IPS DF 4.7 (cell line): ENCODE results near the gene GRIN1.

Experiments
- DNase-seq: peaks from one replicate; pipeline ENCODE4 v3.0.0-alpha.2; 2013; ENCODE audit warnings: low spot score; ENCODE audit errors: extremely low read depth

The GRIN1 gene

DNA sequence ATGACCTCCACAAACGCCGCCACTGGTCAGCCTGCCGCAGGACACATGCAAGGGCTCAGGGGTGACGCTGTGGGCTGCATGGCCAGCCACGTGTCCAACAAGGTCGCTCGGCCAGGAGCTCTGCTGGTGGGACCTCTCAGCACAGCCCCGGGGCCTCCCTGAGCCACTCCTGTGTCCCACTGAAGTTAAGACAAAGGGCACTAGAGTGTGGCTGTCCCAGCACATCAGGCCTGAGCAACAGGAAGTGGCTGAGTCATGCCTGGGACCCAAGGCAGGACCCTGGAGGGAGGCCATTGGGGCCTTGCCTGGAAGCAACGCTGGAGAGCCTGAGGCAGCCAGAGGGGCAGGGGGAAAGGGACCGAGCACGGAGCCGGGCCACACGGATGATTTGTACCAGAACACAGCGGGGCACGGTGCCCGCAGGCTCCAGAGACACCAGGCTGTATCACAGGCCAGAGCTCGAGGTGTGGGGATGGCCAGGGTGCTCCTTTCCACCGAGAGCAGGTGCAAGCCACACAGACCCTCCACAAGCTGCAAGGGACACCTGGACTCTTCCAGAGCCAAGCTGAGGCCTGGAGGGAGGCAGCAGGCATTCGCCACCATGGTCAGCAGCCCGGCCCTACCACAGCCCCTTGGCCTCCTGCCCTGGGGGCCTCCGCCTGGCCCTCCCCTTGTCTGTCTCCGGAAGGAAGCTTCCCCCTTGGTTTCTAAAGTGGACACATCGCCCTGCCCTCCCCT is 39.4 kb downstream of the GRIN1 start:
- DNase-seq = no peak

DNA sequence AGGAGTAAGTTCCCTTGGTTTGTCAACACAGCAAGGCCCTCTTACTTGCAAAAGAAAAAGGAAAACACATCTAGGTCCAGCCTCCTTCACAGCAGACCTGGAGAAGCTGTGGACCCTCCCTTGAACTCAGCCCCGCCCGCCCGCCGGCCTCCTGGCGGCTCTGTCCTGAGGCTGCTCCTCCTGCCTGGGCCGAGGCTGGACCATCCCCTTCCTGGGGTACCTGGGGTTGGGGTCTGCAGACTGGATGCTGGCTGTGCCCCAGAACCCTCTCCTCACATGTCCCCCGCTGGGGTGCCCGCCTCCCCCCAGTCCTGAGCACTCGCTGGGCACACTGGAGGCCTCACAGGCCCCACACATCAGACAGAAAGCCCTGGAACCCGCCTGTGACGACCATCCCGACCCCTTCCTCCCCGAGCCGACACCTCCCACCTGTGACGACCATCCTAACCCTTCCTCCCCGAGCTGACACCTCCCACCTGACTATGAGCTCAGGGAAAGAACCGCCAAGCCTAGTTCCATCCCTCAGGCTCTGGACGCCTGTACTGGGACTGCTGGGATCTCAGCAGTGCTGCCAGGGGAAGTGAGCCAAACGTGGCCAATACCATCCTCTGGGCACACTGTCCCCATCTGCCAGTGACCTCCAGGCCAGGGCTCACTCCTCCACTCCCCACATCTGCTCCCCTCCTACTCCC is 40.1 kb downstream of the GRIN1 start:
- DNase-seq = no peak

DNA sequence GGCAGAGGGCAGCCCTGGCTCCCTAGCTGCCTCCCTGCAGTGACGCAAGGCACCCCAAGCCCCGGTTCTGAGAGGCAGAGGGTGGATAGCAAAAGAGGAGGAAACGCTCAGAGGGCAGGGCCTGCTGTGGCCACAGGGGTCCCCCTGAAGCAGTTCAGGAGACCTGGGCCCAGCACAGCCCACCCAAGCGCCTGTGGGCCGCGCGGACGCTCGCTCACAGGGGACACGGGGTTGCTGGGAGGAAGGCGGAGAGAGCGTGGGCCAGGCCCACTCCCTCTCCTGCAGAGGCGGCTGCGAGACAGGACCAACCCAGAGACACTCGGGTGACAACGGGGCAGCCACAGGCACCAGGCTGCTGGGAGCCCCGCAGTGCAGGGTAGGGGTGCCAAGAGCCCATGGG is 40.8 kb downstream of the GRIN1 start:
- DNase-seq = no peak

DNA sequence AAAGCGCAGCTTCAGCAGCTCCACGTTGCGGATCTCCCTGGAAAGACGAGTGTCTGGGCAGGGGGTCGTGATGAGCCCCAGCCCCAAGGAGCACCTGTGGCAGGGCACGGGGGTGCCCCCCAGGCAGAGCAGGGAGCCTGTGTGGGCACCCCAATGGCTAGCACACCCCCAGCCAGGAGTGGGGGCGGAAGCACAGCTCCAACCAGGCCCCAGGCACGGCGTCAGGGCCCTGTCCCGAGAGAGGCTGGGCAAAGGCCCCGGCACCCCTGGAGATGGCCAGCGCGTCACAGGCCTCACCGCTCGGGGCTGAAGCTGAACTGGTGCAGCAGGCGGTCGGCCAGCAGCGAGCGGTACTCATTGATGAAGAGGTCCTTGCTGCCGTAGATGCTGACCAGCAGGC is 41.5 kb downstream of the GRIN1 start:
- DNase-seq = no peak

DNA sequence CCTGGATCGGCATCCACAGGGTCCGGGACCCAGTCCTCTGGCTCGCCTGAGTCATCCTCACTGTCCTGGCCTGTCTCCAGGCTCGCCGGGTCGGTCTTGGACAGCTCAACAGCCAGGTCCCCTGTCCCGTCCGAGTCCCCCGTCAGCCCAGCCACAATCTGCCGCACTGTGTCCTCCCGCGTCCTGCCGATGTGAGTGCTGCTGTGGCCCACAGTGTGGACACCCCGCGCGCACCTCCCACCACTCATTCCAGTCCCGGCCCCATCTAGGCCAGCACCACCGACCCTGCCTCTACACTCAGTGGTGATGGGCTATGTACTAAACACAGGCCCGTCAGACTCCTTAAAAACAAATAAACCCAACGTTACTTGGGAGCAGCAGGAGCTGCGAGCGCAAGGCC is 42.7 kb downstream of the GRIN1 start:
- DNase-seq = no peak

DNA sequence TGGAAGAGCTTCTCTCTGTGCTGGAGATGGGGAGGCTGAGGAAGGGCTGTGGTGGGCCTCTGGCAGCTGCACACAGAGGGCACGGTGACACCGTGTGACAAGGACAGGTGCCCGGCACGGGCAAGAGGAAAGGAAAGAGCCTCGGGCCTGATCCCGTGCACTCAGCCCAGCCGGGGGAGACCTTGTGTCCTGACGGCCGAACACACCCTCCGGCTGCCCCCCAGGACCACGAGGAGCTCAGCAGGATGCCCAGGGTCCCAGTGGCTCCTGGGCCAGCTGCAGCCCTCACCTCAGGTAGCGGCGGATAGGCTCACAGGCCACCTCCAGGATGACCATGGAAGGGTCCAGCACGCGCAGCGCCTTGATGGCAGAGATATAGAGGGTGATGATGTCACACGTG is 43.9 kb downstream of the GRIN1 start:
- DNase-seq = no peak

DNA sequence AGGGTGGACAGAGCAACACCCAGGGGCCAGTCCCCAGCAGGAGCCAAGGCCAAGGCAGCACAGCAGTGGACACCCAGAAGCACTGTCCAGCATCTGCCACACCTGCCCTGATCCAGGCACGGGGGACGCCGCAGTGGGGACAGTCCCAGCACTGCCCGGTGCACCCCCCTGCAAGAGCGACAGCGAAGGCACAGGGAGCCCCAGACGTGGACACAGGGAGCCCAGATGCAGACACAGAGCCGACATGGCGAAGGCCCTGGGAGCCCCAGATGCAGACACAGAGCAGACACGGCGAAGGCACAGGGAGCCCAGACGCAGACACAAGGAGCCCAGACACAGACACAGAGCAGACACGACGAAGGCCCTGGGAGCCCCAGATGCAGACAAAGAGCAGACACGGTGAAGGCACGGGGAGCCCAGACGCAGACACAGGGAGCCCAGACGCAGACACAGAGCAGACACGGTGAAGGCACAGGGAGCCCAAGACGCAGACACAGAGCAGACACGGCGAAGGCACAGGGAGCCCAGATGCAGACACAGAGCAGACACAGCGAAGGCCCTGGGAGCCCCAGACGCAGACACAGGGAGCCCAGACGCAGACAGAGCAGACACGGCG is 45.1 kb downstream of the GRIN1 start:
- DNase-seq = no peak

DNA sequence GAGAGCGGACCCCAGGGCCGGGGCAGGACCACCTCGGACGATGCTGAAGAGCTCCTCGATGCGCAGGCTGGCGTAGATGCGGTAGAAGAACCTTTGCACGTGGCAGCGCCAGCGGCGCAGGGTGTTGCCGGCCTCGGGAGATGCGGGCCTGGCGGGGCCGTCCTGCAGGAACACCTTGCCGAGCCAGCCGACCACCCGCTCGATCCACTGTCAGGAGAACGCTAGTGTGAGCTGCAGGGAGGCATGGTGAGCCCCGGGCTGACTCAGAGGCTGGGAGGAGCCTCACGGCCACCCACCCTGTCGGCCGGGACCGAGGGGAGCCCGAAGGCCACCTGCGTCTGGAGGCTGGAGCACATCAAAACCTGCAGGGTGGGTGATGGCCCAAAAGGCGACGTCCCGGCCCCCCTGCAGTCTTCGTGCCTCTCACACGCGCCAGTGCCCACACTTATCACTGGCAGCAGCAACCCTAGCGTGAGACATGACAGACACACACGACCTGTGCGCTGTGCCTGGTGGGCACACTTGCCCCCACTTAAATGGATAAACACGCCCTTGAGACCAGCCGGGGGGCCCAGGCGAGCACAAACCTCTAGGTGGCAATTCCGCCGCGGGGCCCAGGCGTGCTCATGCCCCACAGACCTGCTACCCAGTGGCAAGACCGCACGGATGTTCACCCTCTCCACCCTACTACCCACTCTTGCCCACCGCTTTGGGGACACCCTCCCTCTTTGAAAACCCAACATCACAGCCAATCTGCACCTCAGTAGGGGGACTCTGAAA is 46.1 kb downstream of the GRIN1 start:
- no peak for DNase-seq

DNA sequence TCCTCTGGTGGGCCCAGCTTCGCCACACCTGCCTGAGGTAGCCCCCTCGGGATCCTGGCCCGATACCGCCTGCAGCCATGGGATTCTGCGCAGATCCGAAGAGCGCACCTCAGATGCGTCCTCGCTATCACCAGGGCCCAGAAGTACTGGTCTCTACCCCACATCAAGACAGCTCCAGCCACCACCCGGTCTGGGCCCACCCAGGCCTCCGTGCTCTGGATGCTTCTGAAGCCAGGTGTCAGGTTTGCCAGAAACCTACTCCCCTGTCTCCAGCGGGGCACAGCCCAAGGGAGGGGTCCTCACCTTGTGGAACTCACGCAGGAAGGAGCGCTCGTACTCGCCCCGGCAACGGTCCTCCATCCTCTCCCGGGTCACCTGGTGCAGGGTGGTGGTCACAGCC is 47.0 kb downstream of the GRIN1 start:
- DNase-seq = no peak

DNA sequence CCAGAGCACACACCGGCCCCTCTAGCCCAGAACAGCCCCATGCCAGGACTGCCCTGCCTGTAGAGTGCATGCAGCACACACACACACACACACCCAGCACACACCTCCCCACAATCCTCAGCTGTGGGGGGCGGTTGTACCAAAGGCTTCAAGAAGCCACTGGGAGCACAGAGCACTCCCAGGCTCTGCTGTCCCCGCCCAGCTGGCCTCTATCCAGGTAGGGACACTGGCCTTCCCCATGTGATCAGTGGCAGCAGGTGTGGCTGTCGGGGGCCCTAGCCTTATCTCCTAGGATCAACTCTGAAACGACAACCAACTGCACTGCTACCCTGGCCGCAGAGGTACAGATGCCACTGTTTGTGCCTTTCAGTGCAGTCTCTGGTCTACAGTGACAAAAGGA is 47.4 kb downstream of the GRIN1 start:
- DNase-seq = no peak

DNA sequence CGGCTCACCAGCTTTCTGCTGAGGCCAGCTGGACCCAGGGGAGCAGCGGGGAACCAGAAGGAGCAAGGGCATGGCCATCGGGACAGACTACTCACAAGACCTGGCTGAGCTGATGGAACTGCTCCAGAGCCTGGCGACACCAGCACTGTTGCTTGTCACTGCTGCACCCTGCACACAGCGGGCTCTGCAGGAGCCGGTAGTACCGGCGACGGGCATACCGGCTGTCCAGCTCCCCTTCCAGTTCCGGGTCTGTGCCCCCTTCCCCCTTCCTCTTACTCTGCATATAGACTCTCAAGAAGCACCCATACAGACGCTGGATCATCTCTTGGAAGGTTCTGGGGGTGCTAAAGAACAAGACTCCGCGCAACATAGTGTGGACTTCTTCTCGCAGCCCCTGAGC is 48.4 kb downstream of the GRIN1 start:
- DNase-seq = no peak

DNA sequence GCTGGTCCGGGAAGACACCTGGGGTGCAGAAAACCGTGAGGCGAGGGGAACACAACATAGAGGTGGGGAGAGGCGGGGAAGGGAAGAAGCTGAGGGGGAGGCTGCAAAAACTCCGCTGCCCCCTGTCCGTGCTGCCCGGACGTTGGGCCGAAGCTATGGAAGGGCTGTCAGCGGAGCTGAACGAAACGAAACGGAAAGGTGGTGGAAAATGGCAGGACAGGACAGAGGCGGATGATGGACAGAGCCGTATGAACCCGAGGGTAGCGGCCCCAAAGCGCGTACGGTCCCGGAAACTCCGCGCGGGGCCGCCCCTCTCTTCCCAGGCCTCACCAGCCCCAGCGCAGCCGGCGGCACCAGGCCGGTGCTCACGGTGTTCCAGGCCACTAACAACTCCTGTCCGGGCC is 49.1 kb downstream of the GRIN1 start:
- DNase-seq = no peak

DNA sequence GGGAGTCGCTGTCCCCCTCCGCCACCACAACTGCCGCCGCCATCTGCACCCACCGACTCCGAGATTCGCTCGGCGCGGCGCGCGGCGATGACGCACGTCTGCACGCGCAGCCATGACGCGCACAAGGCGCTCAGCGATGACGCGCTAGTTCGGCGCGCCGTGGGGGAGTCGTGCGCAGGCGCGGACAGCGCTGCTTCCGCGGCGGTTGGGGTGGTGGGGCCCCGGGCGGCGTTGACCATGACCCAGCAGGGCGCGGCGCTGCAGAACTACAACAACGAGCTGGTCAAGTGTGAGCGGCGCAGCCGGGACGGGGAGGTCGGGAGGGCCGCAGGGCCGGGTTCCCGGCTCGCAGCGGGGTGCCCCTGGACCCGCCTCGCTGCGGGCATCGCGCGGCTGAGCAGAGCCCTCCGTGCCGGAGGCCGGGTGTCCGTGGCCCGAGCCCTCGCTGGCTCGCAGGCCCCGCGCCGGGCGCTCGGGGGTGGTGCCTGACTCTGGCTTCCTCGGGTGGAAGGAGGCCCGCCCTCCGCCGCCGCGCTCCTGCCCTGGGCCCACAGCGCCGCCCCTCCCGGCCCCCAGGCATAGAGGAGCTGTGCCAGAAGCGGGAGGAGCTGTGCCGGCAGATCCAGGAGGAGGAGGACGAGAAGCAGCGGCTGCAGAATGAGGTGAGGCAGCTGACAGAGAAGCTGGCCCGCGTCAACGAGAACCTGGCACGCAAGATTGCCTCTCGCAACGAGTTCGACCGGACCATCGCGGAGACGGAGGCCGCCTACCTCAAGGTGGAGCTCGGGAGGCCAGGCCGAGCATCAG is 49.7 kb downstream of the GRIN1 start, which contains the start of the genes ANAPC2 and SSNA1:
ANAPC2 (minus strand) TSS at position 71 of the 807 bp plus-strand sequence; CDS start at position 43, 28 bp downstream.
SSNA1 (plus strand) TSS at position 187 of the 807 bp plus-strand sequence; CDS start at position 238, 51 bp downstream.
- DNase-seq = no peak

DNA sequence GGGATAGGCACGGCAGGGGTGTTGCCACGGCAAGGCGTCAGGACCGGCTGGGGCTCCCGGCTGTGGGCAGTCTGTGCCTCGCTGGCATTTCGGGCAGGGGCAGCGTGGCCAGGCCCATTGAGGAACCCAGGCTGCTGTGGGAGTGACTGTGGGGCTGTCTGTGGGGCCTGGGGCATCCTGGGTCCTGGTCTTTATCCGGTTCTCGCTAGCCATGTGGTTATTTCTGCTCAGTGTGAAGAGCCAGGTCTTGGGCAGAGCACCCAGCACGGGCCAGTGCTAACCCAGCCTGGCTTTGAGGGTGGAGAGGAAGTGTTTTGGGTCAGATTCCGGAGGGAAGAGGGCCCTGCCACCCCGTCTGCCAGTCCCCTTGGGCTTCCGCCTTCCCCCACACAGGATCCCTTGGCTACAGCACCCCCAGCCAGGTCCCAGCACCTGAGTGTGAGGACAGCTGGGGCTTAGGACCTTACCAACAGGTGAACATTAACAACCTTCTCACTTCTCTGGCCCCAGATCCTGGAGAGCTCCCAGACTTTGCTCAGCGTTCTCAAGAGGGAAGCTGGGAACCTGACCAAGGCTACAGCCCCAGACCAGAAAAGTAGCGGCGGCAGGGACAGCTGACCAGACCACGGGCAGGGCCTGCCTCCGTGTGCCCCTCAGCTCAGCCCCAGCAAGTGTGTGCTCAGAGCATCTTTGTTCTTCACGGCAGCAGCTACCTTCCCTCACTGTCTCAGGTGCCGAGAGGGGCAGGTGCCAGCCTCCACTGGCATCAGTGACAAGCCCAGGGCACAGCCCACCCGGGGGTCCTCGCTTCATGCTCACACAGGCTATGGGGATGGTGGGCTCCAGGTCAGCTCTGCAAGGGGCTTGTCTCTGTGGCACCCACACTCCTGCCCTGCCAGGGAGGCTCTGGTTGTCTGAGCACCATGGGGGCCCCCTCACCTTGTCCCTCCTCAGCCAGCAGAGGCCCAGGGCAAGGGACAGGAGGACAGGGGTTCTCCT is 50.6 kb downstream of the GRIN1 start:
- no peak for DNase-seq

DNA sequence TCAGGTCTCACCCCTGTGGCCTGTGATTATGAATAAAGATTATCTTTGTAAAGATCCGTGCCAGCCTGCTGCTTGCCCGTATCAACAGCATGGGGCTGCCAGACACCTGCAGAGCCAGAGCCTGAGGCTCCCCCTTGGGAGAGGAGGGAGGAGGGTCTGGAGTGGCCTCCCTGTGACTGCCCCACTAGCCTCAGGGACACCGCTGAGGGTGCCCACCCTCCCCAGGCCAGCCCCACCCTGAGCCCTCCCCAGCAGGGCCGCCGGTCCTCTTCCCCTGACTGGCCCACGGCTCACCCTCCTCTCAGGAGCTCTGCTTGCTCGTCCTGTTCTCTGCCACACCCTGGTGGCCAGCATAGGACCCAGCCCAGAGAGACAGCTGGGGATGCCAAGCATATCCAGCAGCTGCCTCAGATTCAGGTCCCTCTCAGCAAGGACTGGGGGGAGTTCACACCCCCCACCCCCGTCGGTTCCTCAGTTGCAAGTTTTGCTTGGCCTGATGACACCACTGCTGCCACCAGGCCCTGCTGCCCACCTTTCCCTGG is 51.4 kb downstream of the GRIN1 start:
- no peak for DNase-seq

DNA sequence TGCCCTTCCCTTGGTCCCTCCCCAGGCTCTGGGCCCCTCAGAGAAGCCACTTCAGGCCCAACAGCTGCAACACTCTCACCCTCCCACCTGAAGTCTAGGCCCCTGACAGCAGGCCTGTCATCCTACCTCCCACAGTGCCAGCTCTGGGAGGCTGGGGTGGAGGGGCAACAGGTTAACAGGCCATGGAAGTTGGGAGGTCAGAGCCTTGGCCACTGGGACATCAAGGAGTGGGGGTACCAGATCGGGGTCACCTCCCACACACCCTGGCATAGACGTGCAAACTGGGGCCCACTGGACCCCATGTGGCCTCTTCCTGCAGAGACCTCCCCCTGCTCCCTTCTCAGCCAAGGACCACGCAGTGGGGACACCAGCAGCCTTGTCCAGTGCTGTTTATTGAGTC is 52.3 kb downstream of the GRIN1 start:
- no peak for DNase-seq

DNA sequence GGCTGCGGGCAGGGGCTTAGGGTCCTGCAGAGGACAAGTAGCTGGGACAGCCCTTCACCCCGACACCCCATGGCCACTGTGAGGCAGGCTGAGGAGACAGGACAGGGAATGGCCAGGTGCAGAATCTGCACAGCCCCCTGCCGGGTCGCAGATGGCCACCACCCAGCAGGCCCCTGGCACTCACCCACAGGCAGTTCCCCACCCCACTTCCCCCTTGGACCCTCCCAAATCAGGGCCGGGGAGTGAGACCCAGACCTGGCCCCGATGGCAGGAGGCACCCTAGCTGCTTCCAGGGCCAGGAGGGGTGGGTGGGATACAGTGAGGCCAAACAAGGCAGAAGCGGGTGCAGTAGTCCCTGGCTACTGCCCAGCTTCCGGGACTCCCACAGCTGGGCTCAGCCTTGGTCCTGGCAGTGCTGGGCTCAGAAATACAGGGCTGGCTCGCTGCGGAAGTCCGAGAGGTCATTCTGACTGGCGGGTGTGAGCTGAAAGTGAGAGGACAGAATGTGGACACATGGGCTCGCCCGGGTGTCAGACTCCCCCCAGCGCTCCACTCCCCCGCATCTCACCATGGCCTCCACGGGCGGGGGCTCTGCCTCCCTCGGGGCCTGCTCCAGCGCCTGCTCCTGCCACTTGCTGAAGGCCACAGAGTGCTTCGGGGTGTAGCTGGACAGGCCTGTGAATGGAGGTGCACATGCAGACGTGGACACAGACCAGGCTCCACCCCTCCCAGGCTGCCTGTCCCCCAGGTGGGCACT is 52.9 kb downstream of the GRIN1 start:
- DNase-seq = no peak

DNA sequence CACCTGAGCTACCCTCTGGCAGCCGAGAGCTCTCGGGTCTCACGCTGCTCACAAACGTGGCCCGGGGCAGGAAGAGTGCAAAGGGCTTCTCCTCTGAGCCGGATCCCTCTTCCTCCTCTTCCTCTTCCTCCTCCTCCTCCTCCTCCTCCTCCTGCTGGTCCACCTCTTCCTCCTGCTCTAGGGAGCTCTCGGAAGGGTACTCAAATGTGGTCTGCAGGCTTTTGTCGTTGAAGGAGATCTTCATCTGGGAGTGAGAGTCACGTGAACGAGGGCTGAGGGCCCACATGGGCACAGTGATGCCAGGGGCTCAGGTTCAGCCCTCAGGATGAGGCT is 53.5 kb downstream of the GRIN1 start:
- no peak for DNase-seq

DNA sequence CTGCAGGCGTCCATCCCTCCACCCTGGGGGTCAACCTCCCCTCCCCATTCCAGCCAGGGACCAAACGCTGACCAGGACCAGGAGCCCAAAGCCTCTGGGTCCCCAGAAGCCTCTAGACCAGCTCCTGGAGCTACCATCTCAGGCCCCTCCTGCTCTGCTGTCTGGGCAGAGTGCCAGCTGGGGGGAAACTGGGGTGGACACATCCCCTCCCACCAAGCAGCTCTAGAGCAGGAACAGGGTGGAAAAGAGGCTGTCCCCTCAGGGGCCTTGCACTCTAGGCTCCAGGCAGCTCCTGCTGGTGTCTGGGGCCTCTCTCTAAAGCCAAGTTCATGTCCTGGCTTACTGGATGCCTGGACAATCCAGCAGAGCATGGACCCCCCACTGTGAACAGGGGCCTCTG is 53.9 kb downstream of the GRIN1 start:
- no peak for DNase-seq
